PC-9 (cell line): ENCODE results near the gene SLC2A9.
A peak's percentile ranks its signal among the peaks of the same experiment; 100 is the strongest.

ENCODE experiments used
- CTCF ChIP-seq: fragments of 200-600 bp; sonication (generic); conservative IDR thresholded peaks from 2 replicates; pipeline ENCODE4 v1.6.1; 2017; ENCODE audit warnings: mixed run types, antibody characterized with exemption, mild to moderate bottlenecking, moderate library complexity
- EZH2 ChIP-seq: fragments of 200-600 bp; sonication (generic); IDR thresholded peaks from 2 replicates; pipeline ENCODE4 v1.8.0; 2017; ENCODE audit warnings: antibody characterized with exemption, low read depth

DNA sequence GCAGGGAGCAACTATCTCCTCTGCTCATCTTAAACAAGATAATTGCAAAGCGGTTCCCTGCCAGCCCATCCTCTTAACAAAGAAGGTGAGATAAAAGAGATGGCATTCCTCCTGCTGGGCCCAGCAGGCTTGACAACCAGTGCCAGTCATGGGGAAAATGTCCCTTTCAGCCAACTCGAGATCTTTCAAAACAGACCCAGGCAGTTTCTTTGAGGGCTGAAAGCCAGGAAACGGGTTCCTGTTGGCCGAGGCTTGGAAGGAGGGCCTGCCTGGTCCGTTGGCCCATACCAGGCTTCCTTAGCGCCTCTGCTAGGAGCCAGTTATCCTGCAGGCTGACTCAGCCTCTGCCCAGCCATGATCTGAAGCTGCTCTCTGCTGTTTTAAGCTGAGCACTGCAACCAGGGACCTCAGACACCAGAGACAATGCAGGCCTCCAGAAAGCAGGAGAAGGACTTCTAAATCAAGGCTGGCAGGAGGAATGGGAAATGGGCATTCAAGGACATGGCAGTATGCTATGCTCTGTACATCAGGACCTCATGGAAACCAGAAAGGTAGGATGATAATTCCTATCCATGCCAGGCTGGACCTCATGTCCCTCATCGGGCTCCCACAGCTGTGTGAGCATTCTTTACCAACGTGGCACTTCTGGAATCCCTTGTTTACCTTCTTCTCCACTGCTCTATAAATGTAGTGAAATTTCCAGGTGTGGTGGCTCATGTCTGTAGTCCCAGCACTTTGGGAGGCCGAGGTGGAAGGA, 42.4 kb upstream of the SLC2A9 start:
- TF ChIP-seq CTCF (peak; percentile 49), EZH2 (no peak)
